K562 (cell line): ENCODE results near the gene WNT3. TPM values are rescaled to one million over a fixed set of nuclear protein-coding genes. Genes with fewer than 3 reads are reported as not detected.

Experiments
- CBFA2T2 ChIP-seq: fragments of 450-650 bp; conservative IDR thresholded peaks from 2 replicates; pipeline ENCODE4 v1.6.1; 2017; ENCODE audit warnings: mild to moderate bottlenecking
- DIDO1 ChIP-seq: fragments of 450-650 bp; IDR thresholded peaks from 2 replicates; pipeline ENCODE4 v1.6.1; 2016; ENCODE audit warnings: low read depth, missing biosample characterization, missing genetic modification characterization
- DPF2 ChIP-seq: fragments of 450-650 bp; IDR thresholded peaks from 2 replicates; pipeline ENCODE4 v1.6.1; 2016
- HNRNPH1 ChIP-seq: fragments of 200-400 bp; formaldehyde crosslinking; optimal IDR thresholded peaks from 2 replicates; pipeline ENCODE3; 2017; ENCODE audit warnings: low read depth, mild to moderate bottlenecking, low read length, moderate library complexity
- L3MBTL2 ChIP-seq: fragments of 450-650 bp; IDR thresholded peaks from 2 replicates; pipeline ENCODE4 v1.6.1; 2016; ENCODE audit warnings: mild to moderate bottlenecking, moderate library complexity
- NR2C2 ChIP-seq, 2 experiments: fragments of 200-800 bp in 1 of 2; sonication (Bioruptor generic) in 1 of 2; sonication (generic) in 1 of 2; formaldehyde crosslinking in 1 of 2; IDR thresholded peaks; 2 replicates each; pipeline versions ENCODE4 v1.6.1 to v1.8.0; 2016 to 2022; ENCODE audit warnings: mild to moderate bottlenecking in 1 of 2, missing compliant biosample characterization in 1 of 2, missing genetic modification characterization in 1 of 2, missing genetic modification reagents in 1 of 2
- NRF1 ChIP-seq, 2 experiments: fragments of 450-650 bp; IDR thresholded peaks in 1 of 2; conservative IDR thresholded peaks in 1 of 2; 2 replicates each; pipeline ENCODE4 v1.6.1; 2014; ENCODE audit warnings: mild to moderate bottlenecking in 2 of 2
- PTBP1 ChIP-seq: fragments of 200-400 bp; formaldehyde crosslinking; IDR thresholded peaks from 2 replicates; pipeline ENCODE4 v1.6.1; 2017; ENCODE audit warnings: low read depth, low read length
- RBM15 ChIP-seq: fragments of 200-400 bp; formaldehyde crosslinking; IDR thresholded peaks from 2 replicates; pipeline ENCODE4 v1.6.1; 2018; ENCODE audit warnings: mild to moderate bottlenecking, low read length, moderate library complexity; ENCODE audit not compliant: insufficient read depth
- RBM22 ChIP-seq: fragments of 200-400 bp; formaldehyde crosslinking; IDR thresholded peaks from 2 replicates; pipeline ENCODE4 v1.6.1; 2018; ENCODE audit warnings: low read length, low read depth; ENCODE audit not compliant: poor library complexity, severe bottlenecking
- SAFB2 ChIP-seq: fragments of 200-400 bp; formaldehyde crosslinking; IDR thresholded peaks from 2 replicates; pipeline ENCODE4 v1.6.1; 2018; ENCODE audit warnings: borderline replicate concordance, low read length, low read depth, moderate library complexity; ENCODE audit not compliant: severe bottlenecking
- SMARCA4 ChIP-seq: fragments of 450-650 bp; IDR thresholded peaks from 2 replicates; pipeline ENCODE4 v1.6.1; 2016
- SMARCE1 ChIP-seq: fragments of 450-650 bp; IDR thresholded peaks from 2 replicates; pipeline ENCODE4 v1.7.1; 2016; ENCODE audit warnings: mild to moderate bottlenecking
- SP1 ChIP-seq: sonication (generic); formaldehyde crosslinking; IDR thresholded peaks from 2 replicates; pipeline ENCODE4 v1.8.1; 2022; ENCODE audit warnings: mild to moderate bottlenecking, missing genetic modification reagents
- TAL1 ChIP-seq: fragments of 450-650 bp; IDR thresholded peaks from 2 replicates; pipeline ENCODE4 v1.6.1; 2016; ENCODE audit warnings: mild to moderate bottlenecking
- TCF3 ChIP-seq: sonication (generic); formaldehyde crosslinking; IDR thresholded peaks from 2 replicates; pipeline ENCODE4 v1.4.0; 2020; ENCODE audit warnings: mild to moderate bottlenecking, missing genetic modification reagents
- ZFX ChIP-seq: sonication (generic); formaldehyde crosslinking; IDR thresholded peaks from 2 replicates; pipeline ENCODE4 v1.8.0; 2022; ENCODE audit warnings: mild to moderate bottlenecking, missing genetic modification reagents, moderate library complexity
- ZNF41 ChIP-seq: fragments of 250-450 bp; sonication (Bioruptor Pico); conservative IDR thresholded peaks from 2 replicates; pipeline ENCODE4 v1.4.0; 2020; ENCODE audit warnings: mild to moderate bottlenecking
- polyA plus RNA-seq, 8 experiments: library from polyadenylated mRNA; depleted of rRNA in 4 of 8; stranded (reverse) in 5 of 8; unstranded in 3 of 8; fragments of >200 nt; fragmentation: Nextera tagmentation in 2 of 8; fragmentation: Illumina TruSeq in 1 of 8; extraction: Ambion mirVana in 2 of 8; extraction: Trizol in 1 of 8; gene quantifications; 2 replicates each; pipeline versions ENCODE4 v1.2.1 to v1.2.3, GENCODE V29; 2011 to 2014; ENCODE audit warnings: inconsistent platforms in 1 of 8, missing spikeins in 1 of 8
- total RNA-seq, 7 experiments: library from RNA; depleted of rRNA in 6 of 7; stranded (reverse); fragments of >200 nt in 6 of 7; fragmentation: Illumina TruSeq in 2 of 7; extraction: Trizol in 2 of 7; gene quantifications; 2 replicates each; pipeline versions ENCODE4 v1.2.1 to v1.2.3, GENCODE V29; 2011 to 2021; ENCODE audit warnings: low replicate concordance in 1 of 7
- TF ChIP-seq, protein P1 (sequence below): sonication (generic); formaldehyde crosslinking; IDR thresholded peaks from 2 replicates; pipeline ENCODE4 v1.8.0; 2022; ENCODE audit warnings: missing genetic modification reagents, mild to moderate bottlenecking, moderate library complexity, borderline replicate concordance
- TF ChIP-seq, protein P2 (sequence below): fragments of 450-650 bp; formaldehyde crosslinking; IDR thresholded peaks from 2 replicates; pipeline ENCODE4 v1.4.0; 2020; ENCODE audit warnings: mild to moderate bottlenecking, moderate library complexity
- TF ChIP-seq, protein P3 (sequence below): fragments of 450-650 bp; IDR thresholded peaks from 2 replicates; pipeline ENCODE4 v1.6.1; 2014; ENCODE audit warnings: low read depth, mild to moderate bottlenecking, moderate library complexity, borderline replicate concordance
- TF ChIP-seq, protein P4 (sequence below): fragments of 450-650 bp; IDR thresholded peaks from 2 replicates; pipeline ENCODE4 v1.6.1; 2017; ENCODE audit warnings: antibody characterized with exemption, mild to moderate bottlenecking

Gene WNT3
- total and polyA plus RNA-seq, 9 of the 15 experiments (the other 6 are each of a cell fraction or from before 2014, with no cell fraction given), result 1.5 to 6.1 (median 3.3) TPM

DNA sequence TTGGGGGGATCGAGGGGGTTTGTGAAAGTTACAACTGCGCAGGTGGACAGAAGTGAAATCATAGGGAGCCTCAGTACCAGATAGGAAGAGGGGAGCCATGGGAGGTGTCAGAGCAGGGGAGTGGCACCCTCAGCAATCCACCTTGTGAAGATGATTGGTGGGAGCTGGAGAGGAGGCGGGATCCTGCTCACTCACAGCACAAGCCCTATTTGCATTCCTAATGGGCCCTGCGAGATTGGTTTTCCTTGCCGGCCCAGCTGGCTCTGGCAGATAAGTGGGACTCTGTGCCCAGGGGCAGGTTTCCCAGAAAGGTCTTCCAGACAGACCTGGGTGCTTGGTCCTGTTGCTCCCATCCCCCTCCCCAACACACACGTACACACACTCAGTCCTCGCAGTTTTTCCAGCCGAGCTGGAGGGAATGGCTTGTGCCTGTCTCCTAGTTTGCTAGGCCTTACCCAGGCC, 9.4 kb downstream of the WNT3 start (continued):
- TF ChIP-seq NRF1 (conservative IDR thresholded peaks at IDR 0.05 in 1 of 2, IDR thresholded peaks at IDR 0.05 in 1 of 2) (peak; percentile 59 to 66), PTBP1 (peak; percentile 87), SP1 (CRISPR knock-in tag) (peak; percentile 28; the same call in 1 of the 2 replicates), ZFX (peak; percentile 69), ZNF41 (CRISPR knock-in tag) (no peak), CBFA2T2 (peak; percentile 40; the same call in 1 of the 2 replicates), RBM15 (no peak), DIDO1 (tag) (no peak), TCF3 (peak; percentile 79), SMARCA4 (peak; percentile 40; the same call in 1 of the 2 replicates), RBM22 (no peak), SAFB2 (no peak), SMARCE1 (peak; percentile 36; the same call in 1 of the 2 replicates), TAL1 (peak; percentile 52), HNRNPH1 (no peak), DPF2 (peak; percentile 55), NR2C2 (CRISPR knock-in tag; IDR thresholded peaks at IDR 0.05) (no peak), NR2C2 (tag; IDR thresholded peaks at IDR 0.05) (no peak), L3MBTL2 (peak; percentile 76)
- TF ChIP-seq, protein P1, sequence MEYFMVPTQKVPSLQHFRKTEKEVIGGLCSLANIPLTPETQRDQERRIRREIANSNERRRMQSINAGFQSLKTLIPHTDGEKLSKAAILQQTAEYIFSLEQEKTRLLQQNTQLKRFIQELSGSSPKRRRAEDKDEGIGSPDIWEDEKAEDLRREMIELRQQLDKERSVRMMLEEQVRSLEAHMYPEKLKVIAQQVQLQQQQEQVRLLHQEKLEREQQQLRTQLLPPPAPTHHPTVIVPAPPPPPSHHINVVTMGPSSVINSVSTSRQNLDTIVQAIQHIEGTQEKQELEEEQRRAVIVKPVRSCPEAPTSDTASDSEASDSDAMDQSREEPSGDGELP (CRISPR knock-in tag), result peak; percentile 73; the same call in 1 of the 2 replicates
- TF ChIP-seq, protein P2, sequence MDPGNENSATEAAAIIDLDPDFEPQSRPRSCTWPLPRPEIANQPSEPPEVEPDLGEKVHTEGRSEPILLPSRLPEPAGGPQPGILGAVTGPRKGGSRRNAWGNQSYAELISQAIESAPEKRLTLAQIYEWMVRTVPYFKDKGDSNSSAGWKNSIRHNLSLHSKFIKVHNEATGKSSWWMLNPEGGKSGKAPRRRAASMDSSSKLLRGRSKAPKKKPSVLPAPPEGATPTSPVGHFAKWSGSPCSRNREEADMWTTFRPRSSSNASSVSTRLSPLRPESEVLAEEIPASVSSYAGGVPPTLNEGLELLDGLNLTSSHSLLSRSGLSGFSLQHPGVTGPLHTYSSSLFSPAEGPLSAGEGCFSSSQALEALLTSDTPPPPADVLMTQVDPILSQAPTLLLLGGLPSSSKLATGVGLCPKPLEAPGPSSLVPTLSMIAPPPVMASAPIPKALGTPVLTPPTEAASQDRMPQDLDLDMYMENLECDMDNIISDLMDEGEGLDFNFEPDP (CRISPR knock-in tag), result no peak
- TF ChIP-seq, protein P3, sequence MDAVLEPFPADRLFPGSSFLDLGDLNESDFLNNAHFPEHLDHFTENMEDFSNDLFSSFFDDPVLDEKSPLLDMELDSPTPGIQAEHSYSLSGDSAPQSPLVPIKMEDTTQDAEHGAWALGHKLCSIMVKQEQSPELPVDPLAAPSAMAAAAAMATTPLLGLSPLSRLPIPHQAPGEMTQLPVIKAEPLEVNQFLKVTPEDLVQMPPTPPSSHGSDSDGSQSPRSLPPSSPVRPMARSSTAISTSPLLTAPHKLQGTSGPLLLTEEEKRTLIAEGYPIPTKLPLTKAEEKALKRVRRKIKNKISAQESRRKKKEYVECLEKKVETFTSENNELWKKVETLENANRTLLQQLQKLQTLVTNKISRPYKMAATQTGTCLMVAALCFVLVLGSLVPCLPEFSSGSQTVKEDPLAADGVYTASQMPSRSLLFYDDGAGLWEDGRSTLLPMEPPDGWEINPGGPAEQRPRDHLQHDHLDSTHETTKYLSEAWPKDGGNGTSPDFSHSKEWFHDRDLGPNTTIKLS, result no peak
- TF ChIP-seq, protein P4, sequence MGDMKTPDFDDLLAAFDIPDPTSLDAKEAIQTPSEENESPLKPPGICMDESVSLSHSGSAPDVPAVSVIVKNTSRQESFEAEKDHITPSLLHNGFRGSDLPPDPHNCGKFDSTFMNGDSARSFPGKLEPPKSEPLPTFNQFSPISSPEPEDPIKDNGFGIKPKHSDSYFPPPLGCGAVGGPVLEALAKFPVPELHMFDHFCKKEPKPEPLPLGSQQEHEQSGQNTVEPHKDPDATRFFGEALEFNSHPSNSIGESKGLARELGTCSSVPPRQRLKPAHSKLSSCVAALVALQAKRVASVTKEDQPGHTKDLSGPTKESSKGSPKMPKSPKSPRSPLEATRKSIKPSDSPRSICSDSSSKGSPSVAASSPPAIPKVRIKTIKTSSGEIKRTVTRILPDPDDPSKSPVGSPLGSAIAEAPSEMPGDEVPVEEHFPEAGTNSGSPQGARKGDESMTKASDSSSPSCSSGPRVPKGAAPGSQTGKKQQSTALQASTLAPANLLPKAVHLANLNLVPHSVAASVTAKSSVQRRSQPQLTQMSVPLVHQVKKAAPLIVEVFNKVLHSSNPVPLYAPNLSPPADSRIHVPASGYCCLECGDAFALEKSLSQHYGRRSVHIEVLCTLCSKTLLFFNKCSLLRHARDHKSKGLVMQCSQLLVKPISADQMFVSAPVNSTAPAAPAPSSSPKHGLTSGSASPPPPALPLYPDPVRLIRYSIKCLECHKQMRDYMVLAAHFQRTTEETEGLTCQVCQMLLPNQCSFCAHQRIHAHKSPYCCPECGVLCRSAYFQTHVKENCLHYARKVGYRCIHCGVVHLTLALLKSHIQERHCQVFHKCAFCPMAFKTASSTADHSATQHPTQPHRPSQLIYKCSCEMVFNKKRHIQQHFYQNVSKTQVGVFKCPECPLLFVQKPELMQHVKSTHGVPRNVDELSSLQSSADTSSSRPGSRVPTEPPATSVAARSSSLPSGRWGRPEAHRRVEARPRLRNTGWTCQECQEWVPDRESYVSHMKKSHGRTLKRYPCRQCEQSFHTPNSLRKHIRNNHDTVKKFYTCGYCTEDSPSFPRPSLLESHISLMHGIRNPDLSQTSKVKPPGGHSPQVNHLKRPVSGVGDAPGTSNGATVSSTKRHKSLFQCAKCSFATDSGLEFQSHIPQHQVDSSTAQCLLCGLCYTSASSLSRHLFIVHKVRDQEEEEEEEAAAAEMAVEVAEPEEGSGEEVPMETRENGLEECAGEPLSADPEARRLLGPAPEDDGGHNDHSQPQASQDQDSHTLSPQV, result peak; percentile 81
